HG02798 (cell line): ENCODE measurements around the gene MIDN.

ENCODE experiments used
- ATAC-seq: cut with Tn5 transposase; IDR thresholded peaks from one replicate; pipeline ENCODE4 v1.9.1; 2021; ENCODE audit warnings: mild to moderate bottlenecking; ENCODE audit not compliant: unreplicated experiment, poor library complexity

MIDN gene

DNA sequence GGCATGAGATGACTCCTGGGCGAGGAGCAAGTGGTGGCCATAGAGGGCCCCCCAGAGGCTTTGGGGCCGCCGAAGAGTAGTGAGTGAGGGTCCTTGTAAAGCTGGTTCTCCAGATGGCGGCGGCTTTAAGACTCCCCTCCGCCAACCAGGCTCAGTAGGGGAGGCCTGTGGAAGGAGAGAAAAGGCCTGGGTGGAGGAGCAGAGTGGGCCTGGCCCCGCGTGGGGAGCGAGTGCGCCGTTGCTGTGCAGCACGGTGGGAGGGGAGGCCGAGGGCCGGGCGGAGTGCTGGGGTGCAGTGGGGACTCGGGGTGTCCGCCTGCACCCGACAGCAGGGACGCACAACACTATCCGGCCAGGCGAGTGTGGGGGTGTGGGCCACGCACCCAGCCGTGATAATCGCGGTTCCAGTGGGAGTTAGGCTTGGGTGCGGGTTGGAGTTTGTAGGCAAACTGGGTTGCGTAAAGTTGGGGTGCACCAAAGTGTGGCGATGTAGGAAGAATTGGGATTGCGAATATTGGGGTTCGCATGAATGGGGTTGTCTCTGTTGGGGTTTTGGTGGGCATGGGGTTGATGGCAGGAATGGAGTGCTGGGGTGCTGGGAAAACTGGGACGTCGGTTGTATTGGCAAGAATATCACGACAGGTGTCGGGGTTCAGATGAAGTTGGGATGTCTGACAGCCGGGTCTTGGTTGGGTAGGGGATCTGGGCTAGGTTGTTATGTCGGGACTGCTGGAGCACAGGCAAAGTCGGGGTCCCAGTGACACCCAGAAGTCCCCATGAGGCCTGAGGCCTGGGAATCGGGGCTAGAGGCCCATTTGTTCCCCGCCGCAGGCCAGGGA lies 20.1 kb downstream of the MIDN start:
- ATAC-seq: no peak

GRCh38 chr19:1269065-1269477 lies 20.7 kb downstream of the MIDN start, which contains the start of gene CIRBP:
CIRBP (plus strand) TSS chr19:1269332; CDS start chr19:1270934, 1,602 bp downstream.
- peak; percentile 65 for ATAC-seq

DNA sequence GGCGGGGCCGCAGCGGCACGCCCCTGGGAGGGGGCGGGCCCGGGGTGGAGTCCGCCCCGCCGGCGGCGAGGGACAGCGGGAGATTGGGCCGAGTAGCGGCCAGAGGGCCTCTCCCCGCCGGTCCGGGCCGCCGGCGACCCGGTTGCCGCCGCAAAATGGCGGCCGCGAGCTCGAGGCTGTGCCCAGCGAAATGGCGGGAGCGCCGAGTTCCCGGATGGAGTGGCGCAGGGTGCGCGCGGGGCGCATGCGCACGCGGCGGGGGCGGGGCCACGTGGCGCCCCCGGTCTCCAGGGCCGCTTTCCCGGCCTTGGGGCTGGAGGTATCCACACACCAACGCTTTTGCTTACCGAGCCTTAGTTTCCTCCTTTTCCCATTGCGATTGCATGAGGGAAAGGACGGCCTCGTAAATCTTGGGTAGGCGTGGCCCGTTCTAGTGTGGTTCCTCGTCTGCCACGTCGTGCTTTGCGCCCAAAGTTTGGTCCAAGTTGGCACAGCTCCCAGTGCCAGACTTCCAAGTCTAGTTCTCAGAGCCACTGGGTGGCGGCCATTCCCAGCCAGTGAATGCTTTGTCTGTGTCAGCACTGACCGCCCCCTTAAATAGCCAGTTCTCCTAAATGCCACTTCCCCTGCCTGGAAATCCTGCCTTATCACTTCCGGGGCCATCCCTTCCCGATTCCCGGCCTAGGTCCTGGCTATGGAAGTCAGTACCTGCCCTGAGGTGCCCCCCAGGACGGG lies 21.3 kb downstream of the MIDN start:
- ATAC-seq: peak; percentile 33

DNA sequence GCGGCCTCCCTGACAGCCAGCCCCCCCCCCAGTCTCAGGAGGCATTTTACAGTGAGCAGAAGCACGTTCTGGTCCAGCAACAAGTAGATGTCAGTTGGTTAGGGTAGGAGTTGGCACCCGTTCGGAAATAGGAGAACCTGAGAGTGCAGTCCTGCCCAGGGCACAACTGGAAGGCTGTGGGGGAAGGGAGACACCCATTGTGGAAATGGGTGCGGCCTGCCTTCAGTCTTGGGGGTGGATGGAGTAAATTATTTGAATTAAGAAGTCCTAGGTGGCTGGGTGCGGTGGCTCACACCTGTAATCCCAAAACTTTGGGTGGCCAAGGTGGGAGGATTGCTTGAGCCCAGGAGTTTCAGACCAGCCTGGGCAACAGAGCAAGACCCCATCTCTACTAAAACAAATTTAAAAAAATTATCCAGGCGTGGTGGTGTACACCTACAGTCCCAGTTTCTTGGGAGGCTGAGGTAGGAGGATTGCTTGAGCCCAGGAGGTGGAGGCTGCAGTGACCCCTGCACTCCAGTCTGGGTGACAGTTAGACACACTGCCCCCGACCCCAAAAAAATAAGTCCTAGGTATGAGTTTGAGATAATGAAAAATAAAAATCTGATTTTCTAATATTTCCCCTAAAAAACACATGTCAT lies 21.9 kb downstream of the MIDN start:
- ATAC-seq: no peak

- no peak for ATAC-seq
These were observed 22.6 kb downstream of the MIDN start for GRCh38 chr19:1270854-1271527.

- no peak for ATAC-seq
These were observed 23.4 kb downstream of the MIDN start for GRCh38 chr19:1271528-1272422.

- ATAC-seq: no peak
These were observed 24.3 kb downstream of the MIDN start for GRCh38 chr19:1272423-1273262.

DNA sequence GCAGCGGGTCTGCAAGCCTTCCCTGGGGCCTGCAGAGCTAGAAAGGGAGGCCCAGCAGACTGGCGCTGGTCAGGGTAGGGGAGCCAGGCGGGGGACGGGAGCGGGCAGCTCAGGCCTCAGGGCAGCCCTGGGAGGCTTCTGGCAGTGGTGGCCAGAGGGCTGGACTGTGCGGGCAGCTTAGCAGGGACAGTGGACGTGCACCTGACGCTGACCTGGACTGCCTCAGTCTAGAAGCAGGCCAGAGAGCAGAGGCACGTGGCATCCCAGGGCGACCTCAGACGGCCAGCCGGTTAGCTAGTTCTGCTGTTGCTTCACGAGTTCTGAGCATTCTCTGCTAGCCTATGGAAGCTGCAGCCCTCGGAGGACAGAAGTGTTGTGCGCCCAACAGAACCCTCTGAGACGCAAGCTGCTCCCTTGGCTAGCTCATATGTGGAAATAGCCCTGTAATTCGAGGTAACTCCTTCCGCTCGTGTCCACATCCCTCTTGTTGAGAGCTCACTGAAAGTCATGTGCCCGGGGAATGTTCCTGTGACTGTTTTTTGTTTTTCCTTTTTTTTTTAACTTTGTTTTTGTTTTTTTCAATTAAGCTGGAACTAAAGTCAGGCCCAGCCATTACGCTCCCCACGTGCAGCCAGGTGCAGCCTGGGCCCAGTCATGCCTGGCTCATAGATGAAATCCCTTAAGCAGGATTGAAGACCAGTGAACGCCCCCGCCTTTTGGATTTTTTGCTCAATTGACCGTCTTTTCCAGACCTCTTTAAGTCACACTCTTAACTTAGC lies 25.1 kb downstream of the MIDN start:
- no peak for ATAC-seq

DNA sequence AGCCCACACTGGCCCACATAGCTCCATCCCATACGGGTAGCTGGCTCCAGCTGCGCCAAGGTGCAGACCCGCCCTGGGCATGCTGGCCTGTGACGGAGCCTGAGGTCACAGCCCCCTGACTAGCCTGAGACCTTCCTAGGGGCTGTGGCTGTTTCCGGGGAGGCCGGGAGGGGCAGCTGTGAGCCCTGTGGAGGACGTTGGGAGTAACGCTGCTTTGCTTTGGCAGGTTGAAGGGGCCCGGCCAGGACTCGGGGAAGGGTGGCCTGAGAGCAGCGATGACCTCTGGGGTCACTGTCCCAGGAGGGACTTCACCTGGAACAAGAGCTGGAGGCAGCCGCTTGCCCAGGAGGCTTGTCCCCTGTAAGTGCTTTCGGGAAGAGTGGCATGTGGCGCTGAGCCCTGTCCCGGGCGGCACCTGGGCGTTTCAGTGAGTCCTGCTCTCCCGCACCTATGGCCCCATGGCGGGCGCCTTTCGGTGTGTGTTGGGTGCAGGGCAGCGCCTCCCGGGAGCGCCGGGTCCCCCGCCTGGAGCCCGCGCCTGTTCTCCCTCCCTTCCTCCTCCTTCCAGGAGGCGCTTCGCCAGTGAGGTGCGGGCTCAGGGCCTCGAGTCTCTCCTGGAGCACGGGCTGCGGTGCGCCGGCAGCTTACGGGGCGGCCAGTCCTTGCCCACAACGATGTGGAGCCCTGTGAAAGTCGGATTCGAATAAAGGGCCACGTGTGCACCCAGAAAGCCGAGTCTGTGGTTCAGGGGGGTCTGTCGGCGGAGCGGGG lies 25.9 kb downstream of the MIDN start:
- no peak for ATAC-seq

DNA sequence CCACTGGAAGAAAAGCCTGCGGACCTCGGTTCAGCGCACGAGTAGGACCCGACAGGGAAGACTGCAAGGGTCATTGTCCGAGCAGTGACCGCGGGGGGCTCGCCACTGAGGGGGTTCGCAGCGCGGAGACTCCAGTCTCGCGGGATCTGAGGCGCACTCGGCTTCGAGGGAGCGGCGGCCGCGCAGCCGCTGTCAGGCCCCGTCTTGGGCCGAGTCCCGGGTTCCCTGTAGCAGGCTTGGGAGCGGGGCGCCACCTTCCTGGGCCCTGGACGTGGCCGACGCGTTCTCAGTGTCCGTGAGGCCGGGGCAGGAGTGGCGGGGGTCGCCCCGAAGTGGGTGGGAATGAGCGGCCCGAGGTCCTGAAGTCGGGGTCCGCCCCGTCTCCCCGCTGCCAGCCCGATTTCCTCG lies 26.5 kb downstream of the MIDN start:
- ATAC-seq: no peak

DNA sequence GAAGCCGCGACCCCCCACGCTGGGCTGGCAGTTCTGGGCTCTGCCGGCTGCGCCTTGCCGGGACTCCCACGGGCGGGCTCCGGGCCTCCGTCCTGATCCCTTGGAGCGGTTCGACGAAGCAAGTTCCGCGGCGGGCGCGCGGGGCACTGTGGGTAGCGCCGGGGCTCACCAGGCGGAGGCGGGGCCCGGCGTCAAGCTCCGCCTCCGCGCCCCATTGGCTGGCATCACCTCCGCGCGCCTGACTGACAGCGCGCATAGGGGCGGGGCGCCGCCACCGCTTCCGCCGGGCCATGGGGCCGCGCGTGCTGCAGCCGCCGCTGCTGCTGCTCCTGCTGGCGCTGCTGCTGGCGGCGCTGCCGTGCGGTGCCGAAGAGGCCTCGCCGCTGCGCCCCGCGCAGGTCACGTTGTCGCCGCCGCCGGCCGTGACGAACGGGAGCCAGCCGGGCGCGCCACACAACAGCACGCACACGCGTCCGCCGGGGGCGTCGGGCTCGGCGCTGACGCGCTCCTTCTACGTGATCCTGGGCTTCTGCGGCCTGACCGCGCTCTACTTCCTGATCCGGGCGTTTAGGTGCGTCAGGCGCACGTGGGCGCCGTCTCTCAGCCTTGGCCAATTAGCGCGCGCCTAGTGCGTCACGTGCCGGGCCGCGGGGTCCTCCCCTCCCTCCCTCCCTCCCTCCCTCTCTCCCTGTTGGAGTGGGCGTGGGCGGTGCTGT lies 27.0 kb downstream of the MIDN start, which contains the start of gene FAM174C:
FAM174C (plus strand) TSS at position 271 of the 716 bp plus-strand sequence; CDS start at position 291, 20 bp downstream.
- peak; percentile 84 for ATAC-seq

GRCh38 chr19:1275976-1276627 lies 27.7 kb downstream of the MIDN start:
- ATAC-seq: no peak

GRCh38 chr19:1276628-1277022 lies 28.2 kb downstream of the MIDN start:
- no peak for ATAC-seq

- ATAC-seq: no peak
These were observed 28.7 kb downstream of the MIDN start for GRCh38 chr19:1277061-1277460.

GRCh38 chr19:1278074-1278473 lies 29.7 kb downstream of the MIDN start:
- no peak for ATAC-seq
